ENCODE data around the gene SCN3B.

GRCh38 chr11:123601136-123601535, 53.3 kb downstream of the SCN3B start:
- TF ChIP-seq CTCF (optimal IDR thresholded peaks at IDR 0.05 in 1 of 3, IDR thresholded peaks at IDR 0.05 in 1 of 3, conservative IDR thresholded peaks at IDR 0.05 in 1 of 3; ENCODE audit: extremely low read depth in 1 of 3, insufficient read depth in 2 of 3, low read length in 3 of 3) (no peak), EZH2 (IDR thresholded peaks at IDR 0.05; ENCODE audit: low read length) (no peak)
